SKM-1 treated with dmso at 0.1 percent for 144 hours (cell line): Measurements from ENCODE around the gene LRRC75B.
"Not testable (repeated sequence)": the region's sequence is repeated elsewhere in the genome, so short reads cannot be mapped to it uniquely, and the experiment has no call there.

Source experiments
- DNase-seq: peaks from one replicate; lab custom pipeline; 2025; ENCODE audit not compliant: unreplicated experiment; lab: John Stamatoyannopoulos, UW

The LRRC75B gene

GRCh38 chr22:24602847-24603769, 10.2 kb upstream of the LRRC75B start, which contains the start of gene GGT1:
TSS of gene GGT1 (plus strand) at chr22:24603193. CDS start at chr22:24611082, 7,889 bp downstream.
- not testable (repeated sequence) for DNase-seq

GRCh38 chr22:24602105-24602749, 9.4 kb upstream of the LRRC75B start:
- not testable (repeated sequence) for DNase-seq

GRCh38 chr22:24601217-24602104, 8.6 kb upstream of the LRRC75B start:
- DNase-seq = peak; percentile 58

- DNase-seq = not testable (repeated sequence)
Measured at GRCh38 chr22:24599958-24600715, 7.3 kb upstream of the LRRC75B start.

- DNase-seq = no peak
Measured at GRCh38 chr22:24599514-24599913, 6.6 kb upstream of the LRRC75B start.

- not testable (repeated sequence) for DNase-seq
Measured at GRCh38 chr22:24597076-24597475, 4.2 kb upstream of the LRRC75B start.

GRCh38 chr22:24595863-24596262, 3.0 kb upstream of the LRRC75B start:
- DNase-seq = no peak

- DNase-seq = no peak
Measured at GRCh38 chr22:24595228-24595627, 2.4 kb upstream of the LRRC75B start.

GRCh38 chr22:24594569-24595120, 1.8 kb upstream of the LRRC75B start:
- DNase-seq = no peak

- no peak for DNase-seq
Measured at GRCh38 chr22:24593836-24594568, 1.1 kb upstream of the LRRC75B start.

GRCh38 chr22:24593559-24593835, 624 bp upstream of the LRRC75B start:
- DNase-seq = not testable (repeated sequence)

GRCh38 chr22:24592058-24592850, 619 bp downstream of the LRRC75B start:
- no peak for DNase-seq

- DNase-seq = no peak
Measured at GRCh38 chr22:24591286-24591830, 1.5 kb downstream of the LRRC75B start.

GRCh38 chr22:24590596-24591173, 2.2 kb downstream of the LRRC75B start:
- no peak for DNase-seq

GRCh38 chr22:24589518-24590030, 3.3 kb downstream of the LRRC75B start:
- no peak for DNase-seq

GRCh38 chr22:24588757-24589481, 4.0 kb downstream of the LRRC75B start:
- no peak for DNase-seq

GRCh38 chr22:24588381-24588756, 4.5 kb downstream of the LRRC75B start:
- no peak for DNase-seq
